Measurements from ENCODE around the gene ZNF148.
A peak's percentile ranks its signal among the peaks of the same experiment; 100 is the strongest.

ZNF148 gene

GRCh38 chr3:125207507-125207906 is 167.6 kb downstream of the ZNF148 start:
- H3K27ac ChIP-seq = peak overlapping the region; percentile 56
- TF ChIP-seq CTCF (conservative IDR thresholded peaks at IDR 0.05) (no peak), ZFX (IDR thresholded peaks at IDR 0.05) (no peak)

DNA sequence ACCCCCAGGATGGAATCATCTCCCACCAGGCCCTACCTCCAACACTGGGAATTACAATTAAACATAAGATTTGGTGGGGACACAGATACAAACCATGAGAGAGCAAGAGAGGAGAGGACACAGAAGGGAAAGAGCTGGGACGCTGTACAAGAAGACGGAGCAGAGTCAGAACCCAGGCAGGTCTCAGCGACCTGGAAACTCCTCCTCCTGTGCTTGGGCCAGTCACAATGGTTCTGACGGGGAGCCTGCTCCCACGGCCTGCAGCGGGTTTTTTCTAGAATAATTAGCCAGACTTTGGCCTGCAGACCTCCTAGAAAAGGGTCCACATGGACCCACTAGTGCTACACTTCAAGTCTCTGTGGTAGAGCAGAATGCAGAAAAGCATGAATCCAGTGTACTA is 168.2 kb downstream of the ZNF148 start:
- TF ChIP-seq ZFX (IDR thresholded peaks at IDR 0.05) = no peak
- no peak for TF ChIP-seq CTCF (conservative IDR thresholded peaks at IDR 0.05)
- peak overlapping the region; percentile 56; the same call in 1 of the 2 replicates for H3K27ac ChIP-seq

DNA sequence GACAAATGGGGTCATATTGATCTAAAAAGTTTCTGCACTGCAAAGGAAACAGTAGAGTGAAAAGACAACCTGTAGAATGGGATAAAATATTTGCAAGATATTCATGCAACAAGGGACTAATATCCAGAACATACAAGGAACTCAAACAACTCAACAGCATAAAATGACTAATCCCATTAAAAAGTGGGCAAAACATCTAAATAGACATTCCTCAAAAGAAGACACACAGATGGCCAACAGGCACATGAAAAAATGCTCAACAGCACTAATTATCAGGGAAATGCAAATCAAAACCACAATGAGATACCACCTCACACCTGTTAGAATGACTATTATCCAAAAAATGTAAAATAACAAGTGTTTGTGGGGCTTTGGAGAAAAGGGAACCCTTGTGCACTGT is 171.4 kb downstream of the ZNF148 start:
- TF ChIP-seq CTCF (conservative IDR thresholded peaks at IDR 0.05) = no peak
- TF ChIP-seq ZFX (IDR thresholded peaks at IDR 0.05) = no peak
- H3K27ac ChIP-seq = no peak overlapping the region

DNA sequence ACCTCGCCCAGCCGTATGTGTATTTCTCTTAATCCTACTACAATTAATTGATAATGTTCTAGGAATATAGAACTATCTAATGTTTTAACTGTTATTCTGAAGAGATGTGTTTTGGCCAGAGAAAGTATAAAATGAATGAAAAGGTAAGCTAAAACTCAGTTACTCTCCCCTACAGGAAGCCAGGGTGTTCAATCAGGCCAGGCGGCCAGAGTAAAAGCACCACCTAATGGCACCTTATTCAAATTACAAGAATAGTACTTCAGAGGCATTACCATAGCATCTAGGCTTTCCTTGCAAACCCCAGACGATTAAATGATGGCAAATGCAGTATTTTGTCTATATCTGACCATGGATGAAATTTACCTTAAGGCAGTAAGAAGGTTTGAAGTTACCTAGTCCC is 172.9 kb downstream of the ZNF148 start:
- H3K27ac ChIP-seq = no peak overlapping the region
- TF ChIP-seq CTCF (conservative IDR thresholded peaks at IDR 0.05) = peak; percentile 60
- TF ChIP-seq ZFX (IDR thresholded peaks at IDR 0.05) = no peak

DNA sequence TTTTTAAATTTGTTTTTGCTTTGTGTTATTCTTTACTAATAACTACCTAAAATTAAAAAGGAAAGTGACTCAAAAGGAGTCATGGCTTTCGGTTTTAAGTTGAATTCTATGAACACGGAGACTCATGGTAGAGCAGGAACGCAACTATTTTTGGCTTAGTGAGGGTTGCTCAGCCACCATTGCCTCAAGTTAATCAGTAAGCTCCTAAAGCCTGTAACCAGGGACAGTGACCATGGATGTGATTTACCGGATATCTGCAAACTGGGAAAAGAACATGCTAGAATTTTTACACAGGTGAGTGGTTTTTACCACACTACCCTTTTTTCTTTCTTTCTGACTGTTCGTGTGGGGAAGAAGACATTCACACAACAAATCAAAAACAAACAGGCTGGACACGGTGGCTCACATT is 174.4 kb downstream of the ZNF148 start:
- no peak for TF ChIP-seq CTCF (conservative IDR thresholded peaks at IDR 0.05)
- TF ChIP-seq ZFX (IDR thresholded peaks at IDR 0.05) = no peak
- no peak overlapping the region for H3K27ac ChIP-seq

- no peak for TF ChIP-seq CTCF (conservative IDR thresholded peaks at IDR 0.05)
- TF ChIP-seq ZFX (IDR thresholded peaks at IDR 0.05) = no peak
Measured at GRCh38 chr3:125194849-125195601, 180.1 kb downstream of the ZNF148 start.

GRCh38 chr3:125194061-125194848 is 180.9 kb downstream of the ZNF148 start:
- TF ChIP-seq ZFX (IDR thresholded peaks at IDR 0.05) (no peak), CTCF (conservative IDR thresholded peaks at IDR 0.05) (no peak)
- H3K27ac ChIP-seq = no peak overlapping the region

More at GRCh38 chr3:125194849-125195601, 180.1 kb downstream of the ZNF148 start:
- H3K27ac ChIP-seq = no peak overlapping the region

All from C4-2B (cell line).